ENCODE measurements around the gene GJB2.

DNA sequence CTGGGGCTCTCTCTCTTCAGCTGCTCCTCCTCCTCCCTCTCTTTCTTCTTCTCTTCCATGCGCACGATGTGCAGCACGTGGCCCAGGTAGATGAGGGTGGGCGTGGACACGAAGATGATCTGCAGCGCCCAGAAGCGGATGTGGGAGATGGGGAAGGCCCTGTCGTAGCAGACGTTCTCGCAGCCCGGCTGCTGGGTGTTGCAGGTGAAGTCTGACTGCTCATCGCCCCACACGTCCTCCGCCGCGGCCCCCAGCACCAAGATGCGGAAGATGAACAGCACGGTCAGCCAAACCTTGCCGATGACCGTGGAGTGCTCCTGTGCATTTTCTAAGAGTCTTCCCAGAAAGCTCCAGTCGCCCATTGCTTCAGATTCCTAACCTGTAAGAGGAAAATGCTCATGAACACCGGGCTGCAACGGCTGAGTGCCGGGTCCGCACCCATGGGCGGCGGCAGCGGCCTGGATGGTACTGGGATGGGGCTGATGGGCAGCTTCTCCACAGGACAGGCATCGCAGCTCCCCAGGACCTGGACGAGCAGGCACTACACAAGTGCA is 49.7 kb downstream of the GJB2 start:
- TF ChIP-seq, protein P1, sequence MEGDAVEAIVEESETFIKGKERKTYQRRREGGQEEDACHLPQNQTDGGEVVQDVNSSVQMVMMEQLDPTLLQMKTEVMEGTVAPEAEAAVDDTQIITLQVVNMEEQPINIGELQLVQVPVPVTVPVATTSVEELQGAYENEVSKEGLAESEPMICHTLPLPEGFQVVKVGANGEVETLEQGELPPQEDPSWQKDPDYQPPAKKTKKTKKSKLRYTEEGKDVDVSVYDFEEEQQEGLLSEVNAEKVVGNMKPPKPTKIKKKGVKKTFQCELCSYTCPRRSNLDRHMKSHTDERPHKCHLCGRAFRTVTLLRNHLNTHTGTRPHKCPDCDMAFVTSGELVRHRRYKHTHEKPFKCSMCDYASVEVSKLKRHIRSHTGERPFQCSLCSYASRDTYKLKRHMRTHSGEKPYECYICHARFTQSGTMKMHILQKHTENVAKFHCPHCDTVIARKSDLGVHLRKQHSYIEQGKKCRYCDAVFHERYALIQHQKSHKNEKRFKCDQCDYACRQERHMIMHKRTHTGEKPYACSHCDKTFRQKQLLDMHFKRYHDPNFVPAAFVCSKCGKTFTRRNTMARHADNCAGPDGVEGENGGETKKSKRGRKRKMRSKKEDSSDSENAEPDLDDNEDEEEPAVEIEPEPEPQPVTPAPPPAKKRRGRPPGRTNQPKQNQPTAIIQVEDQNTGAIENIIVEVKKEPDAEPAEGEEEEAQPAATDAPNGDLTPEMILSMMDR (conservative IDR thresholded peaks at IDR 0.05; ENCODE audit: low read length), result no peak
- no peak for TF ChIP-seq EZH2phosphoT487 (IDR thresholded peaks at IDR 0.05; ENCODE audit: borderline replicate concordance)

Data from Loucy (cell line).